Gastrocnemius medialis (tissue), 4 donors: Measurements from ENCODE around the gene USP36. TPM values are rescaled to one million over a fixed set of nuclear protein-coding genes. Genes with fewer than 3 reads are reported as not detected.

Experiments used
- ATAC-seq, 2 donors: fragments of 150-250 bp; one replicate each; pipeline ENCODE4 v1.9.1; 2016
- DNase-seq, 2 donors: peaks; one replicate each; pipeline ENCODE4 v3.0.0-alpha.2; 2019
- H3K27ac ChIP-seq, 4 donors: fragments of 200-600 bp; sonication (generic); 1 replicate in 1 of 4; 2 replicates in 3 of 4; pipeline ENCODE4 v1.5.1; 2016 to 2018; ENCODE audit warnings: mild to moderate bottlenecking in 2 of 4, moderate library complexity in 1 of 4
- H3K27me3 ChIP-seq, 3 donors: fragments of 200-600 bp; sonication (generic) in 2 of 3; 1 replicate in 1 of 3; 2 replicates in 2 of 3; pipeline versions ENCODE4 v1.5.1 to v1.6.0; 2016 to 2019; ENCODE audit warnings: mild to moderate bottlenecking in 1 of 3, moderate library complexity in 1 of 3
- H3K36me3 ChIP-seq, 2 donors: fragments of 200-600 bp; sonication (generic) in 1 of 2; one replicate each; pipeline ENCODE4 v1.5.1; 2017 to 2018
- H3K4me1 ChIP-seq, 2 donors: fragments of 200-600 bp; sonication (generic) in 1 of 2; one replicate each; pipeline ENCODE4 v1.5.1; 2016 to 2017; ENCODE audit warnings: mild to moderate bottlenecking in 2 of 2
- H3K4me3 ChIP-seq, 4 donors: fragments of 200-600 bp; sonication (generic) in 3 of 4; 1 replicate in 1 of 4; 2 replicates in 3 of 4; pipeline ENCODE4 v1.5.1; 2016 to 2019; ENCODE audit warnings: mild to moderate bottlenecking in 2 of 4
- H3K9me3 ChIP-seq, 3 donors: fragments of 200-600 bp; sonication (generic) in 2 of 3; 1 replicate in 1 of 3; 2 replicates in 2 of 3; pipeline ENCODE4 v1.5.1; 2016 to 2019
- POLR2A ChIP-seq, 2 donors: fragments of 450-650 bp; IDR thresholded peaks; one replicate each; pipeline ENCODE4 v1.6.1; 2017; ENCODE audit warnings: antibody characterized with exemption in 2 of 2, mild to moderate bottlenecking in 2 of 2, moderate library complexity in 2 of 2
- in situ Hi-C, 4 donors: fragments of 200-750 bp; cut with MboI; loops; one replicate each; pipeline versions ENCODE4 v1.15.0 to v1.8.0; 2017; ENCODE audit warnings: low sequenced_read_pairs in 4 of 4
- intact Hi-C: fragments of 100-400 bp; cut with DNase I; formaldehyde crosslinking; loops from one replicate; pipeline ENCODE4 v1.15.1; 2023; ENCODE audit warnings: low total_unique reads
- total RNA-seq, 4 donors: library from RNA; depleted of rRNA; stranded (reverse); fragments of >200 nt; gene quantifications; one replicate each; pipeline versions ENCODE4 v1.1.0 to v1.2.3, GENCODE V29; 2016
- TF ChIP-seq, protein P1 (sequence below), 5 experiments: fragments of 450-650 bp in 3 of 5; fragments of 200-600 bp in 2 of 5; sonication (generic) in 2 of 5; IDR thresholded peaks in 4 of 5; conservative IDR thresholded peaks in 1 of 5; 1 replicate in 4 of 5; 2 replicates in 1 of 5; pipeline ENCODE4 v1.5.1; 2016 to 2019; ENCODE audit warnings: antibody characterized with exemption in 5 of 5, mild to moderate bottlenecking in 3 of 5, moderate library complexity in 3 of 5

Gene USP36
- total RNA-seq, 4 donors from 2014 or later: 15.2 to 21.1 (median 20.0) TPM

DNA sequence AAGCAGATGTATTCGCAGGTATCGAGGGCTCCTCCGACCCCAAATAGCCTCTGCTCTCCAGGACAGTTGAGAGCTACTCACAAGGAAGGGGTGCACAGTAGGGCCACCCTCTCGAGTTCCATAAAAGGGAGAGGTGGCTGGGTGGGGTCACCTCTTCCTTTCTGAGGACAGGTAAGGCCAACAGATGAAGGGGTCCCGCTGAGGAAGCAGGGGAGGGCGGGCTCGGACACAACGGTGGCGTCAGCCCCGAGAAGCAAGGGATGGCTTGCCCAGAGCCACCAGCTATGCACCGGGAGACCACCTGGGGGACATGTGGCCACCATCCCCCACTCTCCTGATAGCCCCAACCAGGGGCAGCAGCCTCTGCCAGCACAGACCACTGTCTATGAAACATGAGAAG is 43.4 kb downstream of the USP36 start:
- in situ Hi-C loops (no loop called here), intact Hi-C loops (loop anchor here (2.0 to 5.0 kb wide), 3 partner anchors 40 to 122 kb away; no protein-coding TSS in a partner anchor)
- no peaks in the 10 kb centered on the region for H3K27me3 ChIP-seq
- no peak for DNase-seq
- no peak for ATAC-seq
- TF ChIP-seq POLR2A (IDR thresholded peaks at IDR 0.05): no peak
- TF ChIP-seq, protein P1, sequence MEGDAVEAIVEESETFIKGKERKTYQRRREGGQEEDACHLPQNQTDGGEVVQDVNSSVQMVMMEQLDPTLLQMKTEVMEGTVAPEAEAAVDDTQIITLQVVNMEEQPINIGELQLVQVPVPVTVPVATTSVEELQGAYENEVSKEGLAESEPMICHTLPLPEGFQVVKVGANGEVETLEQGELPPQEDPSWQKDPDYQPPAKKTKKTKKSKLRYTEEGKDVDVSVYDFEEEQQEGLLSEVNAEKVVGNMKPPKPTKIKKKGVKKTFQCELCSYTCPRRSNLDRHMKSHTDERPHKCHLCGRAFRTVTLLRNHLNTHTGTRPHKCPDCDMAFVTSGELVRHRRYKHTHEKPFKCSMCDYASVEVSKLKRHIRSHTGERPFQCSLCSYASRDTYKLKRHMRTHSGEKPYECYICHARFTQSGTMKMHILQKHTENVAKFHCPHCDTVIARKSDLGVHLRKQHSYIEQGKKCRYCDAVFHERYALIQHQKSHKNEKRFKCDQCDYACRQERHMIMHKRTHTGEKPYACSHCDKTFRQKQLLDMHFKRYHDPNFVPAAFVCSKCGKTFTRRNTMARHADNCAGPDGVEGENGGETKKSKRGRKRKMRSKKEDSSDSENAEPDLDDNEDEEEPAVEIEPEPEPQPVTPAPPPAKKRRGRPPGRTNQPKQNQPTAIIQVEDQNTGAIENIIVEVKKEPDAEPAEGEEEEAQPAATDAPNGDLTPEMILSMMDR (IDR thresholded peaks at IDR 0.05 in 4 of 5, conservative IDR thresholded peaks at IDR 0.05 in 1 of 5): no peak
- H3K36me3 ChIP-seq: peaks cover 0 to 29% of the 10 kb centered on the region in 2 donors
- peaks cover 41 to 42% of the 10 kb centered on the region in 2 donors for H3K4me1 ChIP-seq
- H3K9me3 ChIP-seq: no peaks in the 10 kb centered on the region
- H3K27ac ChIP-seq: peak overlapping the region in 2 of 4 donors; percentile 72 to 86
- no peak overlapping the region for H3K4me3 ChIP-seq

DNA sequence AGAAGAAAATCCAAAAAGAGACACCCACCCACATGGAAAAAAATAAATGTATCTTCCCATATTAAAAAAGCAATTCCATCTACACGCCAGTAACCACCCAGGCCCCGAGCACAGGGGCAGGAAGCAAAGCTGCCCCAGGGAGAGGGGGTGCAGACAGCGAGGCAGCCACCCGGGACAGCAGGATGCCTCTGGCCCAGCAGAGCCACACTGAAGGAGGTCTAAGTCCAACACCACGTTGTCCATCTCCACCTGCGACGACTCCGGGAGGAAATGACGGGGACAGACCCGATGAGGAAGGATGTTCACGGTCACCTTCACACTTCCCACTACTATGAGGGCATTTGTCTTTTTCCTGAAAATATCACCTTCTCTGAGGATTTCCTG is 44.1 kb downstream of the USP36 start:
- Histone ChIP-seq H3K9me3 (no peaks in the 10 kb centered on the region), H3K36me3 (peaks cover 0 to 28% of the 10 kb centered on the region in 2 donors), H3K4me3 (no peak overlapping the region), H3K27ac (peak overlapping the region; percentile 62 to 86 (median 72)), H3K27me3 (no peaks in the 10 kb centered on the region), H3K4me1 (peaks cover 46 to 49% of the 10 kb centered on the region in 2 donors)
- ATAC-seq (no peak), DNase-seq (no peak)
- intact Hi-C loops (loop anchor here (2.0 to 5.0 kb wide), 3 partner anchors 41 to 122 kb away; no protein-coding TSS in a partner anchor), in situ Hi-C loops (no loop called here)
- TF ChIP-seq, protein P1 (IDR thresholded peaks at IDR 0.05 in 4 of 5, conservative IDR thresholded peaks at IDR 0.05 in 1 of 5): no peak
- TF ChIP-seq POLR2A (IDR thresholded peaks at IDR 0.05): no peak

DNA sequence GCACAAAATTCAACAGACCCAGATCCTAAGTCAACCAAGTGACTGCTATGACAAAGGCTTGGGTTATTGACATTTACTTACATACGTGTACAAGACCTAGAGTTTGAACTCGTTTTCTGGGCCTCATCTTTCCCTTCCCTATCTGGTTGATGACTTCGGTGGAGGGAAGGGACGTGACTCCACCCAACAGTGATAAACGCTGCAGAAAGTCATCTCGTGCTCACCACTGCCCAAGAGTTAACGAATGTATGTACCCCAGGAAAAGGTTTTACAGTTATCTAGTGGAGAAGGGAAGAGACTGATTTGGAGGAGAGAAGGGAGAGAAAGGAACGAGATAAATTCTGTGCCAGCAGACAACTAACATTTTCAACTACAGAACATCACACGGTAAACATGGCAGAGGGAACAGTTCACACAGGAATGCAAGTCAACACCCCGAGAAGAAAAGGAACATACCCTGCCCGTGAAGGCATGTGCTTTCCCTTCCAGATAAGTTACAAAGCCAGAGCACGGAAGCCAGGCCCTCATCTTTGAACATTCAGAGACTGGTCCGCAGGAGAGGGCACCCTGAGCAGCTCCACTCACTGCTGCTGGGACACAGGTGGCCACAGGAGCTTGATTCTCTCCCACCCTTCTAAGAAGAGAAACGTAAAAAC is 44.6 kb downstream of the USP36 start:
- Histone ChIP-seq H3K4me1 (peaks cover 50 to 55% of the 10 kb centered on the region in 2 donors), H3K27ac (peak overlapping the region; percentile 62 to 86 (median 72)), H3K27me3 (no peaks in the 10 kb centered on the region), H3K4me3 (no peak overlapping the region), H3K9me3 (no peaks in the 10 kb centered on the region), H3K36me3 (peaks cover 0 to 28% of the 10 kb centered on the region in 2 donors)
- DNase-seq (peak; percentile 45 to 53), ATAC-seq (peak; percentile 26 to 77)
- no peak for TF ChIP-seq POLR2A (IDR thresholded peaks at IDR 0.05)
- TF ChIP-seq, protein P1 (IDR thresholded peaks at IDR 0.05 in 4 of 5, conservative IDR thresholded peaks at IDR 0.05 in 1 of 5): no peak
- intact Hi-C loops (loop anchor here (2.0 to 5.0 kb wide), 3 partner anchors 41 to 121 kb away; no protein-coding TSS in a partner anchor), in situ Hi-C loops (no loop called here)

DNA sequence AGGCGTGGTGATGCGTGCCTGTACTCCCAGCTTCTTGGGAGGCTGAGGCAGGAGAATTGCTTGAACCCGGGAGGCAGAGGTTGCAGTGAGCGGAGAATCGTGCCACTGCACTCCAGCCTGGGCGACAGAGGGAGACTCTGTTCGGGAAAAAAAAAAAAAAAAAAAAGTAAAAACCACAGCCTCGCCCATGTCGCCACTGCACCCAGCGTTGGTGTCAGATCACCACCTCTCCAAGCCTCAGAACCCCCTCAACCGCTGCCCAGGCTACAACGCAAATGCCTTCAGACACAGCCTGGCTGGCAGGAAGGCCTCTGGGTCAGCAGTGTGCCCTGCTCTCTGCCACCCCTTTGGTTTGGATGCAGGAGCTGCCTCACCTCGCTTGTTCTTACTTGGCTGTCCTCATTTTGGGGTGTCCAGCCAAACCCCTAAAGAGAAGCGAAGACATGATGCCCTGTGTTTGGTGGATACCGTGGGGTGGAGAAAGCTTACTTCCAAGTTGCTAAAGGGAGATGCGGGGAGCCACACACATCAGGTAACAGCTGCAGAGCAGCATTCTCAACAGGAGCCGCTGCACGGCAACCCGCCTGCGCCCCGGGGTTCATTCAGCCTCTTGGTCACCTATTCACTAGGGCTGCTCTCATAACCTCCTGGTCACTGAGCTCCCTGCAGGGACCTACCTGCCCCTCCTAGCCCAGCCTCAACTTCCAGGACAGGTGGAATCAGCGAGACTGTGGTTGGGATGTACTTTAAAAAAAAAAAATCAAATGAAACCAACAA is 45.6 kb downstream of the USP36 start:
- intact Hi-C loops: loop anchor here (5.0 kb wide), 2 partner anchors 42 to 78 kb away; no protein-coding TSS in a partner anchor
- Histone ChIP-seq H3K4me3 (no peak overlapping the region), H3K27ac (peak overlapping the region; percentile 62 to 86 (median 72)), H3K27me3 (no peaks in the 10 kb centered on the region), H3K9me3 (no peaks in the 10 kb centered on the region), H3K4me1 (peaks cover 58 to 63% of the 10 kb centered on the region in 2 donors), H3K36me3 (peaks cover 0 to 28% of the 10 kb centered on the region in 2 donors)
- TF ChIP-seq, protein P1 (IDR thresholded peaks at IDR 0.05 in 4 of 5, conservative IDR thresholded peaks at IDR 0.05 in 1 of 5): no peak
- no peak for TF ChIP-seq POLR2A (IDR thresholded peaks at IDR 0.05)
- in situ Hi-C loops: no loop called here
- DNase-seq (no peak), ATAC-seq (no peak)
